SHP77 treated with DMSO at 0.1 percent for 48 hours (cell line): ENCODE measurements around the gene ITGA2B.
"Not testable (repeated sequence)": the region's sequence is repeated elsewhere in the genome, so short reads cannot be mapped to it uniquely, and the experiment has no call there.

Experiments used
- DNase-seq: peaks from one replicate; lab custom pipeline; 2025; lab: John Stamatoyannopoulos, UW

ITGA2B gene

DNA sequence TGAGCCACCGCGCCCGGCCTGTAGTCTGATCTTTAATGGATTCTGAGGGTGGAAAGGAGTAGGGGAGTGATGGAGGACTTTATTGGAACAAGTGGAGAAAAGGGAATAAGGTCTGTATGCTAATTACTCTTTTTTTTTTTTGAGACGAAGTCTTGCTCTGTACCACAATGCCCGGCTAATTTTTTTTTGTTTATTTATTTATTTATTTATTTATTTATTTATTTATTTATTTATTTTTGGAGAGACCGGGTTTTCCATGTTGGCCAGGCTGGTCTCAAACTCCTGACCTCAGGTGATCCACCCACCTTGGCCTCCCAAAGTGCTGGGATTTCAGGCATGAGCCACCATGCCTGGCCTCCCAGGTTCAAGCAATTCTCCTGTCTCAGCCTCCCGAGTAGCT is 59.9 kb downstream of the ITGA2B start:
- DNase-seq: not testable (repeated sequence)

DNA sequence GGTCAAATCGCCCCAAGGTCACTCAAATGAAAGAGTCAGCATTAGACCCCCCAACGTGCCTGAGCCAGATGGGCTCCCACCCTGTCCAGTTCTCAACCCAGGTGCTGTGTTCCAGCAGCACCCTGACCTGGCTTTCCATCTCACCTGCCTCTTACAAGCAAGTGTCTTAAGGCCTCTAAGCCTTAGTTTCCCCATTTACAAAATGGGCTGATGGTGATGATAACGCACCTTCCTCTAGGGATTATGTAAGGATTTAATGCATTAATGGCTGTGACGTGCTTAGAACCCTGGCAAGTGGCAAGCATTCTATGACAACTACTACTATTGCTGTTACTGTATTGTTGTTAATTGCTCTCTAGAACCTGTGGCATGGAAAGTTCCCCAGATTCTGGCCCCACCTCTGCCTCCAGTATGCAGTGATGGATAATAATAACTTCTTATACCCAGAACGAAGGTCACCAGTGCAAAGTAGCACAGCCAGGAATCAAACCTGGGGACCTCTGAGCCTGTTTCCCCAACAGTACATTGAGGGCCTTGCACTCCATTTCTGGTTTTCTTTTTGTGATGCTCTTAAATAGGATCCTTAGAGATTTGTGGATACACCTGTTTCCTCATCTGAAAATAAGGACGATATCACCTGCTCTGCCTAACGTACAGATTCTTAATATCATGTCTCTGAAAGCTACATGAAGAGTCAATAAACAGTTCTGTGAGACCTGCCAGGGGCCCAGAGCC is 61.6 kb downstream of the ITGA2B start:
- DNase-seq: peak; percentile 24

DNA sequence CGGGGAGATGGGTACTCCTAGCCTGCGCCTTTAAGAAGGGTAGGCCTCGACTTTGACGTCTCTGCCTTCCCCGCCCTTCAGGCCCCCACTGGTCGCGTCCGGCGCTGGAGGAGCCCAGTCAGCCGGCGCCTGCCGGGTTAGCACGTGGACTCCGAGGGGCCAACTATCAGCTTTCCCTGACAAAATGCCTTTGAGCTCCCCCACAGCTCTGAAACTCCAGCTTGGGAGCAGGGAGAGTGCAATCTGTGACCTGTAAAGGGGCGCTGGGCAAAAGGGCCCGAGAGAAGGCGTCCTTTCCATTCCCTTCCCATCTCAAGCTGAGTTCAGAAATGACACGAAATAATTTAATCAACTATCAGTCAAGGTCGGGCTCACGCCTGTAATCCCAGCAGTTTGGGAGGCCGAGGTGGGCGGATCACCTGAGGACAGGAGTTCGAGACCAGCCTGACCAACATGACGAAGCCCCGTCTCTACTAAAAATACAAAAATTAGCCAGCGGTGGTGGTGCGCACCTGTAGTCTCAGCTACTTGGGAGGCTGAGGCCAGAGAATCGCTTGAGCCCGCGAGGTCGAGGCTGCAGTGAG is 62.5 kb downstream of the ITGA2B start:
- peak; percentile 98 for DNase-seq

DNA sequence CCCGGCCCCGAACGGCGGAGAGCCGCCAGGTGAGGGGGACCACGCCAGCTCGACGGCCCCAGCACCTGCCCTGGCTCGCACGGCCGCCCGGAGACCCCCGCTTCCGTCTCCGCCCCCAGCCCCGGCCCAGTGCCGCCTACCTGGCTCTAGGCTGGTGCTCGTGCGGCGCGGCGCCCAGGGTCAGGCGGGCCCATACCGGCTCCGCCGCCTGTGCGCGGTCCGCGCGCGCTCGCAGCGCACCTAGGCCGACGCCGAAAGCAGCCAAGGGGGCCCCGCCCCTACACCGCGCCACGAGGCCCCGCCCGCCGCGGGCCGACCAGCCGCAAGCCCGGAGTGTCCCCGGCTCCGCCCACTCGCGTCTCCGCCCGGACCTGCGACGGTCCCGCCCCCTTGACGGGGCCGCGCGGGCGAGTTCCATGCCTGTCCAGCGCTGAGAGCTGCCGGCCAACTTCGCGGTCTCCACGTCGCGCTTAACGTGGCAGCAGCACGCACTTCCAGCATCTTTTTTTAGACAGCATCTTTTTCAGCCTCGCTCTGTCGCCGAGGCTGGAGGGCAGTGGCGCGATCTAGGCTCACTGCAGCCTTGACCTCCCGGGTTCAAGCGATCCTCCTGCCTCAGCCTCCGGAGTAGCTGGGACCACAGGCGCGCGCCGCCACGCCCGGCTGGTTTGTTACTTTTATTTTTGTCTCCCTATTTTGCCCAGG is 64.7 kb downstream of the ITGA2B start, which contains the start of gene SLC25A39:
SLC25A39 (minus strand) TSS at position 253 of the 705 bp plus-strand sequence. CDS start 1,261 bp downstream, outside the sequence.
- DNase-seq: peak; percentile 84

DNA sequence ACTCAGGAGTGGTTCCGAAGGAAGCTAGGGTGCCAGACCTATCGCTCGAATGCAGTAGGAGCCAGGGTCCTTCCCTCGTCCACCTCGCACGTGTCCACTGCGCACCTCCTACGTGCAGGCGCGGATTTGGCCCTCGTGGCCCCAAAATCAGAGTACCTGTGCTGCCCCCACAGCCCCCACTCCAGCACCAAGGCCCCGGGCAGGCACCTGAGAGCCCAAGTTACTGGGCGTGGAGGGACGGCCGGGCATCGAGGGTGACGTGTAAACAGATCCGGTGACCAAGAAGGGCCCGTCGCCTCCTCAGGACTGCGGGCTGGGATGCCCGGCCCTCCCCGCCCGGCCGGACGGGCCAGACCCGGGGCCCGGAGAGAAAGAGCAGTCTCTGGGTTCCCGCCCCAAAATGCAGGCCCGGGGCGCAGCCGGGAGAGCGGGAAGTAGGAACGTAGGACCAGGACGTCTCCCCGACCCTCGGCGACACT is 65.3 kb downstream of the ITGA2B start:
- DNase-seq: no peak

DNA sequence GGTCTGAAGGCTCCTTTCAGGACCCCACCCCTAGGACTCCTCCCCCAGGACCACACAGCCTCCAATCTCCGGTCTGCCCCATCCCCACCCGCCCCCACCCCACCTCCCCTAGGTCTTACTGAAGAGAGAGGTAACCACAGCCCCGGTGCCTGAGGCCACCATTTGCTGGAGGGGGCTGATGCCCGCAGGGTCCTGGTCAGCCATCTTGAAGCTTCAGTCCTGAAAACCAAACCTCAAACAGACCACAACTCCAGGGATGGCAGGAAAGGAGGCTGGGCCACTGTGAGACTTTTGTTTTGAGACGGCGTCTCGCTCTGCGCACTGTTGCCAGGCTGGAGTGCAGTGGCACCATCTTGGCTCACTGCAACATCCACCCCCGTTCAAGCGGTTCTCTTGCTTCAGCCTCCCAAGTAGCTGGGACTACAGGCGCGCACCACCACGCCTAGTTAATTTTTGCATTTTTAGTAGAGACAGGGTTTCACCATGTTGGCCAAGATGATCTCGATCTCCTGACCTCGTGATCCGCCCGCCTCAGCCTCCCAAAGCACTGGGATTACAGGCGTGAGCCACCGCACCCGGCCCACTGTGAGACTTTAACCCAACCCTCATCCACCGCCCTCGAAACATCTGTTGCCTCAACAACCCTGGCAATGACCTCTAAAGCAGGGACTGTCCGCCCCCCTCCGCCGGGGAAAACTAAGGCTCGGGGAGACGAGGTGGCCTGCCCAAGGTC is 65.9 kb downstream of the ITGA2B start:
- no peak for DNase-seq

DNA sequence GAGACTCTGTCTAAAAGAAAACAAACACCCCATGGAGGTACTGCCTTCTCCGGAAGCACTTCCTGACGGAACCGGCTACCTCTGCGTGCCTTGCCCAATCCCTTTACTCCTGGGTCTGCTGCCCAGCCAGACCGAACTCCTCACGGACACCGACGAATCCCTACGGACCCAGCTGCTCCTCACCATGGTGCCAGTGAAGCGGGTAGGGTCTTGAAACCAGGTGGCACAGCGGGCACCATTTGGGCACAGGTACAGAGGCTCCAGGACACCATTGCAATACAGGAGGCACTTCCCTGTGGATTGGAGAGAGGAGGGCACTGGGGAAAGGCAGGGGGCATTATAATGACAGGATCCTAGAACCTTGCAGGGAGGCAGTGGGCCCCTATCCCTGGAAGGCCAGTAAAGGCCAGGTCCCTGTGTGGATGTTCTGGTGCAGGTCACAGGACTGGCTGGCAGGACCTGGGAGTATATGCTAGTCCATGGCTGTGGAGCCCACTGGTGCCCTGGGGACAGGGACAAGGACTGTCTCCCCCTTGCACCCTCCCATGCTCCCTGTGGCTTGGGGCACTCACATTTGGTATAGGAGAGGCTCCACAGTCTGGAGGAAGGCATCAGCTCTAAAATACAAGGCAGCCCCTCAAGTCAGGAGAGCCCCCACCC is 67.1 kb downstream of the ITGA2B start:
- DNase-seq: no peak
